ENCODE measurements around the gene SLC12A8.

SLC12A8 gene

GRCh38 chr3:125037498-125038150, 174.9 kb downstream of the SLC12A8 start:
- Histone ChIP-seq H3K27me3 (replicated peaks; ENCODE audit: control insufficient read depth, insufficient read depth, low read length, poor library complexity, severe bottlenecking) (no peaks in the 10 kb centered on the region), H3K4me3 (ENCODE audit: insufficient read depth, low read depth, low read length, poor library complexity, severe bottlenecking) (no peak overlapping the region), H3K27ac (ENCODE audit: insufficient read depth, low read length, poor library complexity, severe bottlenecking) (no peak overlapping the region), H3K36me3 (ENCODE audit: control insufficient read depth, insufficient read depth, low read length) (no peaks in the 10 kb centered on the region), H3K9me3 (ENCODE audit: control insufficient read depth, low read length) (no peaks in the 10 kb centered on the region), H3K4me1 (ENCODE audit: control insufficient read depth, insufficient read depth, low read length, poor library complexity, severe bottlenecking) (peaks cover 2% of the 10 kb centered on the region)
- no peak for DNase-seq

- peaks cover 5% of the 10 kb centered on the region for H3K4me1 ChIP-seq (ENCODE audit: control insufficient read depth, insufficient read depth, low read length, poor library complexity, severe bottlenecking)
- no peak for DNase-seq
- H3K4me3 ChIP-seq (ENCODE audit: insufficient read depth, low read depth, low read length, poor library complexity, severe bottlenecking) = no peak overlapping the region
- H3K27ac ChIP-seq (ENCODE audit: insufficient read depth, low read length, poor library complexity, severe bottlenecking) = no peak overlapping the region
- H3K36me3 ChIP-seq (ENCODE audit: control insufficient read depth, insufficient read depth, low read length) = no peaks in the 10 kb centered on the region
- H3K27me3 ChIP-seq (replicated peaks; ENCODE audit: control insufficient read depth, insufficient read depth, low read length, poor library complexity, severe bottlenecking) = no peaks in the 10 kb centered on the region
- no peaks in the 10 kb centered on the region for H3K9me3 ChIP-seq (ENCODE audit: control insufficient read depth, low read length)
These were observed 177.3 kb downstream of the SLC12A8 start for GRCh38 chr3:125035217-125035616.

DNA sequence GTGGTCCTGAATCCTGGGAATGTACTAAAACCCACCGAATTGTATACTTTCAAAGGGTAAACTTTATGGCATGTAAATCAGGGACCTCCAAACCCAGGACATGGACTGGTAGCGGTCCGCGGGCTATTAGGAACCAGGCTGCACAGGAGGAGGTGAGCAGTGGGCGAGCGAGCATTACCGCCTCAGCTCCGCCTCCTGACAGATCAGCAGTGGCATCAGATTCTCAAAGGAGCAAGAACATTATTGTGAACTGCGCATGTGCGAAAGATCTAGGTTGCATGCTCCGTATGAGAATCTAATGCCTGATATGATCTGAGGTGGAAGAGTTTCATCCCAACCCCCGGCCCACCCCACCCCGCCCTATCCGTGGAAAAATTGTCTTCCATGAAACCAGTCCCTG, 178.9 kb downstream of the SLC12A8 start:
- Histone ChIP-seq H3K9me3 (ENCODE audit: control insufficient read depth, low read length) (no peaks in the 10 kb centered on the region), H3K4me3 (ENCODE audit: insufficient read depth, low read depth, low read length, poor library complexity, severe bottlenecking) (no peak overlapping the region), H3K27ac (ENCODE audit: insufficient read depth, low read length, poor library complexity, severe bottlenecking) (no peak overlapping the region), H3K36me3 (ENCODE audit: control insufficient read depth, insufficient read depth, low read length) (peaks cover 3% of the 10 kb centered on the region), H3K27me3 (replicated peaks; ENCODE audit: control insufficient read depth, insufficient read depth, low read length, poor library complexity, severe bottlenecking) (no peaks in the 10 kb centered on the region), H3K4me1 (ENCODE audit: control insufficient read depth, insufficient read depth, low read length, poor library complexity, severe bottlenecking) (peaks cover 5% of the 10 kb centered on the region)
- no peak for DNase-seq

- Histone ChIP-seq H3K4me3 (ENCODE audit: insufficient read depth, low read depth, low read length, poor library complexity, severe bottlenecking) (no peak overlapping the region), H3K4me1 (ENCODE audit: control insufficient read depth, insufficient read depth, low read length, poor library complexity, severe bottlenecking) (peaks cover 5% of the 10 kb centered on the region), H3K27ac (ENCODE audit: insufficient read depth, low read length, poor library complexity, severe bottlenecking) (no peak overlapping the region), H3K36me3 (ENCODE audit: control insufficient read depth, insufficient read depth, low read length) (peaks cover 8% of the 10 kb centered on the region), H3K9me3 (ENCODE audit: control insufficient read depth, low read length) (no peaks in the 10 kb centered on the region), H3K27me3 (replicated peaks; ENCODE audit: control insufficient read depth, insufficient read depth, low read length, poor library complexity, severe bottlenecking) (no peaks in the 10 kb centered on the region)
- no peak for DNase-seq
These were observed 179.4 kb downstream of the SLC12A8 start for GRCh38 chr3:125033135-125033534.

DNA sequence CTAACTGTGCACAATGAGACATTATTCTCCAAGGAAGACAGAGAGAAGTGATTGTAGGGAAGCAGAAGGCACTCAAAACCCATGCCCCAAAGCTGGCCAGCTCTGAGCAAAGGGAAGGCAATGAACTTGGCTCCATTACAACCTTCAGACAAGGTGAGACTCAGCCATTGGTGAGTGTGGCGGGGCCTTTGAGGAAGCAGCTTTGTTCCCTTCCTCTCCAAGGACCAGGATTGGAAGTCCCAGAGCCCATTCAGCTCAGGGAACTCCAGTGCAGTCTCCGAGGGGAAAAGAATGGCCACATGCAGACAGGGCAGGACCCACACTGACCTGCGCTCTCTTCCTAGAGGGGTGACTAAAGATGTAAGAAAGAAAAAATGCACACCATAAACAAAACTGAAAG, 179.9 kb downstream of the SLC12A8 start:
- no peak for DNase-seq
- no peak overlapping the region for H3K4me3 ChIP-seq (ENCODE audit: insufficient read depth, low read depth, low read length, poor library complexity, severe bottlenecking)
- H3K9me3 ChIP-seq (ENCODE audit: control insufficient read depth, low read length) = no peaks in the 10 kb centered on the region

More for the DNA sequence above, 179.9 kb downstream of the SLC12A8 start:
- no peak overlapping the region for H3K27ac ChIP-seq (ENCODE audit: insufficient read depth, low read length, poor library complexity, severe bottlenecking)
- peaks cover 5% of the 10 kb centered on the region for H3K4me1 ChIP-seq (ENCODE audit: control insufficient read depth, insufficient read depth, low read length, poor library complexity, severe bottlenecking)
- H3K27me3 ChIP-seq (replicated peaks; ENCODE audit: control insufficient read depth, insufficient read depth, low read length, poor library complexity, severe bottlenecking) = no peaks in the 10 kb centered on the region
- peaks cover 12% of the 10 kb centered on the region for H3K36me3 ChIP-seq (ENCODE audit: control insufficient read depth, insufficient read depth, low read length)

Data from effector memory CD4-positive, alpha-beta T cell (primary cell).